Stimulated activated naive B cell treated with anti-CD40 and anti-IgM and Interleukin-4, amounts not matched to agents 10 μg/mL and 1 μg/mL and 100 μg/mL, for 72 hours (primary cell): ENCODE data around the gene TXNDC11.

Experiments used
- ATAC-seq, 2 donors: fragments of 150-1000 bp; cut with Tn5 transposase; replicated peaks; 2 replicates each; pipeline ENCODE4 v1.10.0; 2021; ENCODE audit warnings: moderate library complexity in 1 of 2
- DNase-seq: peaks from one replicate; pipeline ENCODE4 v3.0.0; 2021
- H3K27ac Mint-ChIP-seq: one replicate; pipeline ENCODE4 v1.8.0; 2022; ENCODE audit warnings: mild to moderate bottlenecking, mixed read lengths
- H3K27me3 Mint-ChIP-seq, 2 donors: one replicate each; pipeline ENCODE4 v1.8.0; 2022; ENCODE audit warnings: mixed read lengths in 2 of 2
- H3K36me3 Mint-ChIP-seq, 2 donors: one replicate each; pipeline ENCODE4 v1.8.0; 2022; ENCODE audit warnings: mixed read lengths in 2 of 2, mild to moderate bottlenecking in 1 of 2
- H3K4me1 Mint-ChIP-seq, 2 donors: one replicate each; pipeline ENCODE4 v1.8.0; 2022; ENCODE audit warnings: mixed read lengths in 2 of 2, mild to moderate bottlenecking in 1 of 2
- H3K4me3 Mint-ChIP-seq, 2 donors: one replicate each; pipeline ENCODE4 v1.8.0; 2022; ENCODE audit warnings: mild to moderate bottlenecking in 2 of 2, mixed read lengths in 2 of 2, moderate library complexity in 1 of 2
- H3K9me3 Mint-ChIP-seq, 2 donors: one replicate each; pipeline ENCODE4 v1.8.0; 2022; ENCODE audit warnings: mixed read lengths in 2 of 2, mild to moderate bottlenecking in 1 of 2

TXNDC11 gene

DNA sequence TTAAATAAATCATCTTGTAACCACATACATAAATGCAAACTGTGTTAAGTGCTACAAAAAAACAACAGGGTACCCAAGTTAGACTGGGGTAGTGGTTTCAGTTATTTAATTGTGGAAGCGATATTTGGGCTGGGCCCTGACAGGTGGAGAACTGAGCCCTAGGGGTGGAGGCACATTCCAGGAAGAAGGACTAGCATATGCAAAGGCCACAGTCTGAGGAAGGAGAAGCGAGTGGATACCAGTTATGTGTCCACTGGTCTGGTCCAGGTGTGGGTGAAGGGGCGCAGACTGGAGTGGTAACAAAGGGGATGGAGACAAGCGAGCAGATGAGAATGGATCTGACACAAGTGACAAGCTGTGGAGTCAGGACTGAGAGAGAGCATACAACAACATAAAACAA, 22.9 kb downstream of the TXNDC11 start:
- H3K27ac Mint-ChIP-seq, result peak overlapping the region; percentile 70
- no peak overlapping the region for H3K4me3 Mint-ChIP-seq
- peaks cover 28 to 45% of the 10 kb centered on the region in 2 donors for H3K36me3 Mint-ChIP-seq
- DNase-seq, result no peak
- no peak for ATAC-seq
- peaks cover 25 to 41% of the 10 kb centered on the region in 2 donors for H3K4me1 Mint-ChIP-seq
- no peaks in the 10 kb centered on the region for H3K9me3 Mint-ChIP-seq
- H3K27me3 Mint-ChIP-seq, result no peaks in the 10 kb centered on the region

DNA sequence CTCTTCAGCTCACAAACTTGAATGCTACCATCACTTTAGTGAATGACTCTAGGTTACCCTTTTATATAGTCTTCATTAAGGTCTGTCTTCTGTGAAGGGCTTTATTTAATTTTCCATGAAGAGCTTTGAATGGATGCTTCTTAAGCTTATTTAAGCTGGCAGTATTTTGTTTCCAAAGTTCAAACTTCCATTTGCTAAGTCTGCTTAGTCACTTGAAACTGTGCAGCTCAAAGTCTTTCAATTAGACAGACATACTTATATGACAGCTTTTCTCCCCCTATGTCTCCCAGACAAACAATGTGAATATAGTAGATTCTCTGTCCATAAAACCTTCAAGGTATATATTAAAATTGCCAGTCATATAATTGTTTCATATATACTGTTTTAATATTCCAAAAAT, 23.5 kb downstream of the TXNDC11 start:
- Mint-ChIP-seq H3K27me3 (no peaks in the 10 kb centered on the region), H3K4me1 (peaks cover 27 to 42% of the 10 kb centered on the region in 2 donors), H3K36me3 (peaks cover 28 to 46% of the 10 kb centered on the region in 2 donors), H3K9me3 (no peaks in the 10 kb centered on the region), H3K4me3 (no peak overlapping the region), H3K27ac (no peak overlapping the region)
- ATAC-seq, result no peak
- no peak for DNase-seq

DNA sequence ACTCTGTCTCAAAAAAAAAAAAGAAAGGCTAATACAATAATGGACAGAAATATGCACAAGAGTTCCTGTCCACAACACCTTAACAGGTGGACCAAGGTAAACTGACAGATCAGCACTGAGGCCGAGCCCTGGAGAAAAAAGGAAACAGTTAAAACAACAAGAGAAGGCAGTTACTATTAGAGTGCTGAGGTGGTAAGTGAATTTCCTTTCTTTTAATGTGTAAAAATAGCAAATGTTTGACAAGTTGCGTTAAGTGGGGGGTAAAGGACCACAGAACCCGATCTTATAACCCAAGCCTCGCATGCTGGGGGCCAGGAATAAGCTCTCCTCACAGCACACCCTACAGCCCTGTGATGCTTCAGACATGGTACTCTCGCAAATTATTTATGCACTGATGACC, 24.8 kb downstream of the TXNDC11 start:
- no peak for ATAC-seq
- H3K27ac Mint-ChIP-seq, result peak overlapping the region; percentile 75
- DNase-seq, result no peak
- peaks cover 27 to 33% of the 10 kb centered on the region in 2 donors for H3K4me1 Mint-ChIP-seq
- no peak overlapping the region for H3K4me3 Mint-ChIP-seq
- no peaks in the 10 kb centered on the region for H3K27me3 Mint-ChIP-seq
- peaks cover 22 to 41% of the 10 kb centered on the region in 2 donors for H3K36me3 Mint-ChIP-seq
- no peaks in the 10 kb centered on the region for H3K9me3 Mint-ChIP-seq

DNA sequence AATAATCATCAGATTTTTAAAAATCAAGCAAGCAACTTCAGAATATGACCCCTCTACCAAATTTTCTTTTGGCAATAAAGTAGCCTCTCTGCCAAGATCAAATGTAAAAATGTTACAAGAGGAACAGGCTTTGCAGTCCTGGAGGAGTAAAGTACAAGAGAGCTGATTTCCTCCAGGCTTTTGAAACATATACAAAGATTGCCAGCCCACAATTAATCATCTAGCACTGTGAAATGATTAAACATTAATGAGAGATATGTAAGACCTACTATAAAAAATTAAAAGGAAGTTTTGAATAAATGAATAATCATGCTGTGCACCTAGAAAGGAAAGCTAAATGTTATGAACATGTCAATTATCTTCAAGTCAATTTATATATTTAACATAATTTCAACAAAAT, 26.3 kb downstream of the TXNDC11 start:
- Mint-ChIP-seq H3K4me3 (no peak overlapping the region), H3K4me1 (peaks cover 26 to 33% of the 10 kb centered on the region in 2 donors), H3K27me3 (no peaks in the 10 kb centered on the region), H3K36me3 (peaks cover 17 to 37% of the 10 kb centered on the region in 2 donors), H3K9me3 (no peaks in the 10 kb centered on the region), H3K27ac (no peak overlapping the region)
- no peak for ATAC-seq
- DNase-seq, result no peak

DNA sequence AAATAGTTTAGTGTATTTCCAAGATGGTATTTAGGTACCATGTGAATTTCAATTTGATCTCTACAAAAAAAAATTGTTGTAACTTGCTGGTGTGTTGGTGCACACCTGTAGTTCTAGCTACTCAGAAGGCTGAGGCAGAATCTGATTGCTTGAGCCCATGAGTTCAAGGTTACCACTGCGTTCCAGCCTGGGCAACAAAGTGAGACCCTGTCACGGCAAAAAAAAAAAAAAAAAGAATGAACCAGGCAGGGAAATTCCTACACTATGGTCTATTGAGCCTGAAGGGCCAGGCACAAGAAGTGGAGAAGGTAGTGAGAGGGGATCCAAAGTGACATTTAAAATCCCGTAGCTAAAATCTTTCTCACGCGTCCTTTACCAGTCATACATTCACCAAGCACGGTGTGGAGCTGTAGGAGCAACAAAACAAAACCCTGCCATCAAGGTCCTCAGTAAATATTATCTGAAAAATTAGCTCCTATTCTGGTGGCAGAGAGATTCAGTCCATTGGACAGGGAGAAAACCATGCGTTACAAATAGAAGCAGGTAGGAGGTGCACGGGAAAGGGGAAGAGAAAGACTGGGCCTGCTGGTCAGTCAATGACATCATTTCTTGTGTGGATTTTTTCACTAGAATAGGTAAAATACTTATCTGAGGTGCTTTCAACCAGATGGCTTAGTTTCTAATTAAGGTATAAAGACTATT, 27.3 kb downstream of the TXNDC11 start:
- Mint-ChIP-seq H3K27ac (peak overlapping the region; percentile 51), H3K9me3 (no peaks in the 10 kb centered on the region), H3K36me3 (peaks cover 15 to 39% of the 10 kb centered on the region in 2 donors)

DNA sequence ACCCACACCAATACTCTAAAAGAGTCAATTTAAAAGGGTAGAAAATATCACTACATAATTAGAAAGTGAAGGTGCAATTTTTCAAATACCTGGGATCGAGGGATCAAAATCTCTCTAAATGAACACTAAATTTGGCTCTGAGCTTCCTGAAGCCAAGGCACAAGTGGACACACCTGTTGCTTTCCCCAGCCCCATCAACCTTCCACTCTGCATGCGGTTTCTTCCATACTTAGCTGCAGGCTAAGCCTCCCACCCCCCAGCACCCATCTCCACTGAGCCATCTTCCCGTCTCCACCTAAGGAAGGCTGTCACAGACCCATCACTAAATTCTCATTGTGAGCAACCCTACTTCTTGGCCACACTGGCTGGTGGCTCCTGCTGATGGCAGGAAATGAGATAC, 30.5 kb downstream of the TXNDC11 start:
- Mint-ChIP-seq H3K36me3 (peaks cover 16 to 39% of the 10 kb centered on the region in 2 donors), H3K27ac (no peak overlapping the region), H3K9me3 (no peaks in the 10 kb centered on the region), H3K27me3 (no peaks in the 10 kb centered on the region), H3K4me3 (no peak overlapping the region), H3K4me1 (peaks cover 18 to 29% of the 10 kb centered on the region in 2 donors)
- DNase-seq (no peak), ATAC-seq (no peak)

More for the DNA sequence above, 27.3 kb downstream of the TXNDC11 start:
- no peaks in the 10 kb centered on the region for H3K27me3 Mint-ChIP-seq
- DNase-seq (no peak), ATAC-seq (peak in 1 of 2 donors; percentile 65)
- peaks cover 29 to 40% of the 10 kb centered on the region in 2 donors for H3K4me1 Mint-ChIP-seq
- peak overlapping the region in 1 of 2 donors; percentile 25 for H3K4me3 Mint-ChIP-seq

DNA sequence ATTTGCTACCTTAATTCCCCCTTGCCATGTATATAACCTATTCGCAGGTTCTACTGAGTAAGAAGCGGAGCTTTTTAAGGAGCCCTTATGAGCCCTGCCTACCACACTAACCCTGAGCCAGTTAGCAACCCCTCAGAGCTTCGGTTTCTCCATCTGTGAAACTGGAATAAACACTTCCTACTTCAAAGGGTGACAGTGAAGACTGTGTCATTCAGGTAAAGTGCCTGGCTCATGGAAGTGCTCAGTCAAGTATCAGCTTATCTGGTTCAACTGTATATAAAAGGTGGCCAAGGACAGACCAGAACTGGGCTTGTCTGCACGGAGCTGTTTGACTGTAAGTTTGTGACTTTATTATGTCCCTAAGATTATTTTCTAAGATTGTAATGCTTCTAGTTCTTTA, 31.0 kb downstream of the TXNDC11 start:
- H3K4me3 Mint-ChIP-seq, result no peak overlapping the region
- H3K9me3 Mint-ChIP-seq, result no peaks in the 10 kb centered on the region
- ATAC-seq, result no peak
- H3K36me3 Mint-ChIP-seq, result peaks cover 15 to 35% of the 10 kb centered on the region in 2 donors
- no peak for DNase-seq
- peaks cover 16 to 31% of the 10 kb centered on the region in 2 donors for H3K4me1 Mint-ChIP-seq
- no peak overlapping the region for H3K27ac Mint-ChIP-seq
- H3K27me3 Mint-ChIP-seq, result no peaks in the 10 kb centered on the region

DNA sequence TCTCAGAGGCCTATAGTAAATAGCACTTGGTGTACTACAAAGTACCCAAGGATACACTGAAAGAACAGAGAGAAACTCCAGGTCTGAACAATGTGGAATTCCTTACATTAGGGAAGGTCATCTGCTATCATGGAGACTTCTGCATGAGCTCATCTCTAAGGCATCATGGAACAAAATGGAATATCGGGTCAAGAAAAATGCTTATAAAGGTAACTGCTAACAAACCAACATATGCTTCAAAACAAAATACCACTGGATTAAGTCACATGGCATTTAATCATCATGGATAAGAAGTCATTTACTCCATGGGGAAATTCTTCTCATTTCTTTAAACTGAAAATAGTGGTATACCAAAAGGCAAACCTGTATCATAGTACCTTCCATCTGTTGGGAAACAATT, 34.2 kb downstream of the TXNDC11 start:
- H3K36me3 Mint-ChIP-seq, result peaks cover 26 to 37% of the 10 kb centered on the region in 2 donors
- H3K4me1 Mint-ChIP-seq, result peaks cover 6 to 18% of the 10 kb centered on the region in 2 donors
- H3K27me3 Mint-ChIP-seq, result no peaks in the 10 kb centered on the region
- ATAC-seq (no peak), DNase-seq (no peak)
- no peak overlapping the region for H3K4me3 Mint-ChIP-seq
- H3K27ac Mint-ChIP-seq, result no peak overlapping the region
- no peaks in the 10 kb centered on the region for H3K9me3 Mint-ChIP-seq

DNA sequence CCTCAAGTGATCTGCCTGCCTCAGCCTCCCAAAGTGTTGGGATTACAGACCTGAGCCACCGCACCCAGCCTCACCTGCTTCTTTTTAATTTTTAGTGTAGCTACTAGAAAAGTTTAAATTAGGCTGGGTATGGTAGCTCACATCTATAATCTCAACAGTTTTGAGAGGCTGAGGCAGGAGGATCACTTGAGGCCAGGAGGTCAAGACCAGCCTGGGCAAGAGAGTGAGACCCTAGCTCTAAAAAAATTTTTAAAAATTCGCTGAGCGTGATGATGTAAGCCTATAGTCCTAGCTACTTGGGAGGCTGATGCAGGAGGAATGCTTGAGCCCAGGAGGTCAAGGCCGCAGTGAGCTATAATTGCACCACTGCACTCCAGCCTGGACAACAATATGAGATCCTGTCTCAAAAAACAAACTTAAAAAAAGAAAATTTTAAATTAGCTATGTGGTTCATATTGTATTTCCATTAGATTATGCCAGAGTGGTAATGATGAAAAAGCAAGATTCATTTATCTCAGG, 34.9 kb downstream of the TXNDC11 start:
- no peak for ATAC-seq
- DNase-seq, result no peak
- no peaks in the 10 kb centered on the region for H3K27me3 Mint-ChIP-seq
- H3K27ac Mint-ChIP-seq, result no peak overlapping the region
- no peak overlapping the region for H3K4me3 Mint-ChIP-seq
- no peaks in the 10 kb centered on the region for H3K9me3 Mint-ChIP-seq
- peaks cover 32 to 44% of the 10 kb centered on the region in 2 donors for H3K36me3 Mint-ChIP-seq
- peaks cover 7 to 18% of the 10 kb centered on the region in 2 donors for H3K4me1 Mint-ChIP-seq

DNA sequence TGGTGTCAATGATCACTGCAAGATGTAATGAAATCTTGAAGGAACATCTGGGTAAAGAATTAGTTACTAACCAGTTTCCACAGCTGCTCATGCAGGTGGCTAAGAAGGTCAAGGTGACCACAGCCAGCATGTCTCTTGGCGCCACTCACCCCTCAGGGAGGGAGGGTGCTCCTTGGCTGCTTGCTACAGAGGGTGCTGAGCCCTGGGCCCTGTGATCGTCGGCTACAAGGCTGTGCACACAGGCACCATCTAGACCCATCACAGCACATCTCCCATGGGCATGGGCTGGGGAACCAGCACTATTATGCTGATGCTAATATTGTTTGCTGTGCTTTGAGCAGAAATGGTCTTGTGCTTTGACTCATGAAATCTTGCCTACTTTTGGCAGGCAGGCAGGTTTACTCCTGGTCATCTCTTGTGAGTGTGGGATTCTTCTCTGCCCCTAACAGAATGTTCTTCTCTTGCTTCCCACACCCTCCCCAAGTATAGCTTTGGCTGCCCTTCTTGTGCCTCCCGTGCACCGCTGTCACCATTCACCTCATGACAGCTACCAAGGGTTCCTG, 36.4 kb downstream of the TXNDC11 start:
- H3K27ac Mint-ChIP-seq, result no peak overlapping the region
- no peak overlapping the region for H3K4me3 Mint-ChIP-seq
- no peak for DNase-seq

DNA sequence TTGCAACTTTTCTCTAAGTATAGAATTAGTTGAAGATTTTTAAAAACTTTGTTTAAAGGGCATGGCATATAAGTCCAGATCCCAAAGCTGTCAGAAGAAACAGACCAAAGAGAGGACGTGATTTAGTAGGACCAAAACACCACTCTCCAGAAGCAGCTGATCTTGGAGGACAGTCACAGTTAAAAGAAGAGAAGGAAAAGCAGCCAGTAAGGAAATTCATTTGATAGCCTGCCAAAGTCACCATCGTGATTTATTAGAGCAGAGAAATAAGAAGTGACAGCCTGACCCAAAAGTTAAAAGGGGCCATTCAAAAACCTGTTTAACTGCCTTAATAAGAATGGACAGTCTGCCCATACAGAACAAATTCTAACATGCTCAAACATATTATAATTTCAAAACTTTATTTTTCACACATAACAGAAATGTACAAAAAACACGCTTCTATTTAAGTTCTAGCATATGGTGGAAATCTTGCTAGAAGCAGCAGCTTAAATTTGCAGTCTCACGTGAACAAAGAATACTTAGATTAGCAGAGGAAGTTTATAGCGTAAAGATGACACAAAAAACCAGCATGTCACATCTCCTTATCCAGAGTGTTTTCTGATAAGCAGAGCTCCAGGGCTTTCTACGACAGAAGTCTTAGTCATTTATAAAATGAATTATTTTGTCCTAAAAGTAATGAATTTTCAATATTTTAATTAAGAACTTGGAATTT, 37.2 kb downstream of the TXNDC11 start:
- Mint-ChIP-seq H3K36me3 (peaks cover 36 to 51% of the 10 kb centered on the region in 2 donors), H3K4me3 (no peak overlapping the region), H3K9me3 (no peaks in the 10 kb centered on the region), H3K27me3 (no peaks in the 10 kb centered on the region), H3K27ac (no peak overlapping the region), H3K4me1 (peaks cover 5 to 16% of the 10 kb centered on the region in 2 donors)
- DNase-seq (no peak), ATAC-seq (no peak)

More for the DNA sequence above, 36.4 kb downstream of the TXNDC11 start:
- Mint-ChIP-seq H3K9me3 (no peaks in the 10 kb centered on the region), H3K4me1 (peaks cover 5 to 18% of the 10 kb centered on the region in 2 donors), H3K27me3 (no peaks in the 10 kb centered on the region), H3K36me3 (peaks cover 35 to 48% of the 10 kb centered on the region in 2 donors)
- peak; percentile 39 to 60 for ATAC-seq

DNA sequence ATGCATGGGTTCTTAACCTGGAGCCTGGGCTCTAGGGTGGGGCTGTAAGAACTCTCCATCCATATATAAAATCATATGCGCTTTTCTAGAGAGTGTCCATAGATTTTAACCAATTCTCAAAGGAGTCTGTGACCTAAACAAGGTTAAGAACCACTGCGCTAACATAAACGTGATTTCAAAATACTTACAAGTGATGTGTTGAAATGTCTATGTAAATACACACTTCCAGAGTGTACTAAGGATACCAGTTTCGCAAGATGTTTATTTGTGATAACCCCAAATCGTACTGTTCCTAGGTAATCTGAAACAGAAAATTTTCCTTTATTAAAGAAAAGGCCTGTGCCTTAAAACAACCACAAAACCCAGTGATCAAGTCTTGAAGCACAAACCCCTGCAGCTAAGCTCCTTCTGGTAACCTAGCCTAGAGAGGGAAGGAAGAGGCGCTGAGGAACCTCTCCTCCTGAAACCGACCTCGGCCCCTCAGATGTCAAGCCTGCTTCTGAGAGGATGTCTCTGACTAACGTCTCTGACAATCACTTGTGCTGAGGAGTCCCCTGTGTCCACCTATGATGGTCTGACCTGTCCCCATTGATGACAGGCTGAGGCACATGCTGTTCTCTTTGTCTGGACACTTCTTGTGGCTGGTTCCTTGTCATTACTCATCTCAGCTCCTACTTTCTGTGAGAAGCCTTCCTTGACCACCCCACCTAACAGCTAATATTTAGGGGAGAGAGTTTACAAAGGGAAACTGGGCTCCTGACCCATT, 42.2 kb downstream of the TXNDC11 start:
- Mint-ChIP-seq H3K36me3 (peaks cover 54 to 74% of the 10 kb centered on the region in 2 donors), H3K4me3 (no peak overlapping the region), H3K27ac (no peak overlapping the region), H3K4me1 (peaks cover 23 to 37% of the 10 kb centered on the region in 2 donors), H3K27me3 (no peaks in the 10 kb centered on the region), H3K9me3 (no peaks in the 10 kb centered on the region)
- DNase-seq, result no peak
- no peak for ATAC-seq

DNA sequence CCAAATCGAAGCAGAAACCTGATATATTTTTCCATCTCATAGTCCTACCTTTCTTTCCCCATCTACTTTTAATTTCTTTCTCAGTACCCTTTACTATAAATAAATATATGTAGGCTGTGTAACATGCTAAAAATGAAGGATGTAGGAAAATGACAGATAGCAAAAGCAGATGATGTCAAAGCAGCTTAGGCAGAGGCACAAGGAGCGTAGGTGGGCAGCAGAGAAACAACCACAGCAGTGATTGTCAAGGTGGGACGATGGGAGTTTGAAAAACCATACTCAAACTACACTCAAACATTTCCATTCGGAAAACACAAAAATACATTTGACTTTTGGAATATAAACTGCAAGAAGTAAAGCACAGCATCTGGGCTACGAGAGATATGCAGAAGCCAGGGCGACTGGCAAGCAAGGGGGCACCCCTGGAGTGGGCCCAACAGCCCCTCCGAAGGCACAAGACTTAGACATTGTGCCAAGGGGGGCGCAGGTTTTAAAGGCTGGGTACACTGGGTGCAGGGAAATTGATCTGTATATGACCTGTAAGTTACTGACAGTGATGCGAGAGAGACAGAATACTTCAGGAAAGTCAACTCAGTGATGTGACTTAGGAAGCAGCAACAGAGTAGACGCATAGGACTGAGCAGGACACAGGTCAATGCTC, 43.3 kb downstream of the TXNDC11 start:
- Mint-ChIP-seq H3K27ac (peak overlapping the region; percentile 37), H3K36me3 (peaks cover 53 to 73% of the 10 kb centered on the region in 2 donors), H3K4me1 (peaks cover 27 to 41% of the 10 kb centered on the region in 2 donors)

More for the DNA sequence above, 43.3 kb downstream of the TXNDC11 start:
- Mint-ChIP-seq H3K4me3 (no peak overlapping the region), H3K27me3 (no peaks in the 10 kb centered on the region), H3K9me3 (no peaks in the 10 kb centered on the region)
- DNase-seq (no peak), ATAC-seq (no peak)
